Neutrophil (primary cell): ENCODE data around the gene COQ9.
"Not testable (repeated sequence)": the region's sequence is repeated elsewhere in the genome, so short reads cannot be mapped to it uniquely, and the experiment has no call there.

Source experiments
- H3K27ac ChIP-seq: fragments of 200-600 bp; sonication (generic); 2 replicates; pipeline ENCODE4 v1.5.1; 2016; ENCODE audit warnings: mild to moderate bottlenecking, moderate library complexity
- H3K27me3 ChIP-seq: fragments of 200-600 bp; sonication (generic); 2 replicates; pipeline ENCODE4 v1.6.0; 2016; ENCODE audit warnings: mild to moderate bottlenecking
- H3K36me3 ChIP-seq: fragments of 200-600 bp; sonication (generic); 2 replicates; pipeline ENCODE4 v1.5.1; 2017
- H3K4me1 ChIP-seq, 2 experiments: fragments of 200-600 bp in 1 of 2; sonication (generic) in 1 of 2; 1 replicate in 1 of 2; 2 replicates in 1 of 2; pipeline versions ENCODE4 v1.5.1 to v1.6.1; 2013 to 2016; ENCODE audit warnings: low read depth in 1 of 2, low read length in 1 of 2, mild to moderate bottlenecking in 1 of 2, moderate library complexity in 1 of 2; ENCODE audit not compliant: control insufficient read depth in 1 of 2, insufficient read depth in 1 of 2
- H3K4me3 ChIP-seq, 2 experiments: fragments of 200-600 bp in 1 of 2; sonication (generic) in 1 of 2; 1 replicate in 1 of 2; 2 replicates in 1 of 2; pipeline ENCODE4 v1.5.1; 2013 to 2016; ENCODE audit warnings: low read depth in 1 of 2, low read length in 1 of 2, mild to moderate bottlenecking in 1 of 2, moderate library complexity in 1 of 2
- H3K9me3 ChIP-seq: fragments of 200-600 bp; sonication (generic); 2 replicates; pipeline ENCODE4 v1.5.1; 2016
- TF ChIP-seq, protein P1 (sequence below): fragments of 200-600 bp; sonication (generic); IDR thresholded peaks from 2 replicates; pipeline ENCODE4 v1.5.1; 2016; ENCODE audit warnings: antibody characterized with exemption

COQ9 gene

DNA sequence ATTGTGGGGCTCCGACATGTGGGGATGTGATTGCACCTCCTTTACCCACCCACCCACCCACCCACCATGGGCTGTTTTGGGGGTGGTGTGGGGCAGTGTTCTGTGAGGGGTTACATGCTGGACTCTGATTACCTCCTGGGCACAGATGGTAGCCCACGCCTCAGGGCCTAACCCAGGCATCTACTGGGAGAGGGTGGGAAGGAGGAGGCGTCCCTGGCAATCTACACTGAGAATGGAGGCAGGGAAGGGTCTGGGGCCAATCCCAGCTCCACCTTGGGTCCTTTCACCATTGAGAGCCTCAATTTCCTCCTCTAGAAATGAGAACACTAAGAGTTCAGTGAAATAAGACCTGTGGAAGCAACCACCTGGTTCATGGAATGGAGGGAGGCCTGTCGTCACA, 50.8 kb downstream of the COQ9 start:
- Histone ChIP-seq H3K27me3 (no peaks in the 10 kb centered on the region), H3K9me3 (no peaks in the 10 kb centered on the region), H3K27ac (no peak overlapping the region), H3K4me3 (no peak overlapping the region), H3K36me3 (no peaks in the 10 kb centered on the region), H3K4me1 (no peaks in the 10 kb centered on the region)
- TF ChIP-seq, protein P1, sequence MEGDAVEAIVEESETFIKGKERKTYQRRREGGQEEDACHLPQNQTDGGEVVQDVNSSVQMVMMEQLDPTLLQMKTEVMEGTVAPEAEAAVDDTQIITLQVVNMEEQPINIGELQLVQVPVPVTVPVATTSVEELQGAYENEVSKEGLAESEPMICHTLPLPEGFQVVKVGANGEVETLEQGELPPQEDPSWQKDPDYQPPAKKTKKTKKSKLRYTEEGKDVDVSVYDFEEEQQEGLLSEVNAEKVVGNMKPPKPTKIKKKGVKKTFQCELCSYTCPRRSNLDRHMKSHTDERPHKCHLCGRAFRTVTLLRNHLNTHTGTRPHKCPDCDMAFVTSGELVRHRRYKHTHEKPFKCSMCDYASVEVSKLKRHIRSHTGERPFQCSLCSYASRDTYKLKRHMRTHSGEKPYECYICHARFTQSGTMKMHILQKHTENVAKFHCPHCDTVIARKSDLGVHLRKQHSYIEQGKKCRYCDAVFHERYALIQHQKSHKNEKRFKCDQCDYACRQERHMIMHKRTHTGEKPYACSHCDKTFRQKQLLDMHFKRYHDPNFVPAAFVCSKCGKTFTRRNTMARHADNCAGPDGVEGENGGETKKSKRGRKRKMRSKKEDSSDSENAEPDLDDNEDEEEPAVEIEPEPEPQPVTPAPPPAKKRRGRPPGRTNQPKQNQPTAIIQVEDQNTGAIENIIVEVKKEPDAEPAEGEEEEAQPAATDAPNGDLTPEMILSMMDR = no peak

DNA sequence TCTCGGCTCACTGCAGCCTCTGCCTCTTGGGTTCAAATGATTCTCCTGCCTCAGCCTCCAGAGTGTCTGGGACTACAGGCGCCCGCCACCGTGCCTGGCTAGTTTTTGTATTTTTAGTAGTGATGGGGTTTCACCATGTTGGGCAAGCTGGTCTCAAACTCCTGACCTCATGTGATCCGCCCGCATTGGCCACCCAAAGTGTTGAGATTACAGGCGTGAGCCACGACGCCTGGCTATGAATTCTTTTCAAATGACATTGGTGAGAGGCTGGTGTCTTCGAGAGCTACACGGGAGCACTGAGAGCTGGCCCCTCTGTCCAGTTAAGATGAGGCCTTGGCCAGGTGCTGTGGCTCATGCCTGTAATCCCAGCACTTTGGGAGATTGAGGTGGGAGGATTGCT, 52.7 kb downstream of the COQ9 start:
- H3K27ac ChIP-seq, H3K4me3 ChIP-seq, H3K36me3 ChIP-seq, H3K4me1 ChIP-seq, H3K9me3 ChIP-seq, H3K27me3 ChIP-seq: not testable (repeated sequence)

DNA sequence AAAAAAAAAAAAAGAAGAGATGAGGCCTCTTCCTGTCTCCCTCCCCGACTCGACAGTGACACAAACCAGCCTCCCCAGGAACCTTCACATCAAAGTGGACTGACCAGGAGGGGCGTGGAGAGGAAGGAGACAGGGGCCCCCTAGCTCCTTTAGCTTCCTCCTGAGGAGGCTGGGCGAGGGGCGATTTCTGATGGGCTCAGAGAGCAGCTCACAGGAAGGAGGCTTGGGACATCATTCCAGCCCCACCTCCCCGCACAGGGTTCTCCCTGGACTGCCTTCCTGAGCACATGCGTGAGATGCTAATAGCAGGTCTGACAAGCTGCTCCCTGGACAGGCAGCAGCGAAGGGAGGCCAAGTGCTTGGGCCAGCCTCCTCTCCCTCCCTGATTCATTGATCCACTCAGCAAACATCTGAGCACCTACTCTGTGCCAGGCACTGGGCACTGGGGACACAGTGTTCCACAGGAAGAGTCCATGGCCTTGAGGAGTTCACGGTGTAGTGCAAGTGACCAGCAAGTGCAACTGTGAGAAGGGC, 53.4 kb downstream of the COQ9 start:
- Histone ChIP-seq H3K27me3 (no peaks in the 10 kb centered on the region), H3K27ac (no peak overlapping the region), H3K4me1 (no peaks in the 10 kb centered on the region), H3K9me3 (no peaks in the 10 kb centered on the region), H3K4me3 (no peak overlapping the region), H3K36me3 (no peaks in the 10 kb centered on the region)
- TF ChIP-seq, protein P1 = no peak

DNA sequence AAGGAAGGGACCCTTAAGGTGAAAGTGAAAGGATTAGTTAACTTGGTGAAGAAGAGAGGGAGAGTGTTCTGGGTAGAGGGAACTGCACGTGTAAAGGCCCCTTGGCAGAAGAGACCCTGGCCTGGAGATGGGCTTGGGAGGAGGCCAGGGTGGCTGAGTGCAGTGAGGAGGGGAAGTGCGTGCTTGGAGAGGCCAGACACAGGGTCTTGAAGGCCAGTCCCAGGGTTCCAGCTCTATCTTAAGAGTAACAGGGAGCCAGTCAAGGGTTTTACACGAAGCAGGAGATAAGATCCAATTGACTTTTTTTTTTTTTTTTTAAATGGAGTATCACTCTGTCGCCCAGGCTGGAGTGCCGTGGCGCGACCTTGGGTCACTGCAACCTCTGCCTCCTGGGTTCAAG, 54.2 kb downstream of the COQ9 start:
- H3K4me3 ChIP-seq = no peak overlapping the region
- TF ChIP-seq, protein P1 = no peak
- no peaks in the 10 kb centered on the region for H3K4me1 ChIP-seq
- H3K27ac ChIP-seq = no peak overlapping the region
- H3K36me3 ChIP-seq = no peaks in the 10 kb centered on the region
- H3K9me3 ChIP-seq = no peaks in the 10 kb centered on the region
- no peaks in the 10 kb centered on the region for H3K27me3 ChIP-seq

DNA sequence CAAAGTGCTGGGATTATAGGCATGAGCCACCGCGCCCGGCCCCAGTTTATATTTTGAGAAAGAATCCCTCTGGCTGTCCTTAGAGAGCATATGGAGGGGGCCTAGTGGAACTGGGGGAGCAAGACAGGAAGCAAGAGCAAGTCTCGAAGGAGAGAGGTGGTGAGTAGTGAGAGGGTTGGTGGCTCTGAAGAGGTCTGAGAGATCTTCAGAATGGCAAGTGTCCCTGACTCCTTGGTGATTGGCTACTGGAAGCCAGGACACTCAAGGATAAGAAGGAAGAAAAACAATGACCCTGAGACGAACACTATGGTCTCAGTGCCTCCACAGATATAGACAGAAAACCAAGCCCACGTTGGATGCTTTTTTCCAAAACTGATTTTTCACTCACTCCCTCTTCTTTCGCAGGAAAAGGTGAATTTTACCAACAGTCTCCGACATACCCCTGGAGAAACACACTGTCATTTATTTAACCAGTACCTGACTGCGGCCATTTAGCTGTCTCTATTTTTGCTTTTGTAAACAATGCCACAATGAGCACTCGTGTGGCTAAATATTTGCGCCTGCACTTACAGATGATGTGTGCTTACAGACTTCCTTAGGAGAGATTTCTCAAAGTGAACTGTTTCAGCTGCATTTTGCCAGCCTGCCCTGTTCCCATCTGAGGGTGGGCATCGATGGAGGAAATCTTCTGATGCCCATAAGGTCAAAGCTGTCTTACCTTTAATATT, 54.9 kb downstream of the COQ9 start:
- Histone ChIP-seq H3K36me3 (no peaks in the 10 kb centered on the region), H3K4me1 (no peaks in the 10 kb centered on the region), H3K9me3 (no peaks in the 10 kb centered on the region), H3K27me3 (no peaks in the 10 kb centered on the region), H3K27ac (no peak overlapping the region), H3K4me3 (no peak overlapping the region)
- TF ChIP-seq, protein P1 = no peak

DNA sequence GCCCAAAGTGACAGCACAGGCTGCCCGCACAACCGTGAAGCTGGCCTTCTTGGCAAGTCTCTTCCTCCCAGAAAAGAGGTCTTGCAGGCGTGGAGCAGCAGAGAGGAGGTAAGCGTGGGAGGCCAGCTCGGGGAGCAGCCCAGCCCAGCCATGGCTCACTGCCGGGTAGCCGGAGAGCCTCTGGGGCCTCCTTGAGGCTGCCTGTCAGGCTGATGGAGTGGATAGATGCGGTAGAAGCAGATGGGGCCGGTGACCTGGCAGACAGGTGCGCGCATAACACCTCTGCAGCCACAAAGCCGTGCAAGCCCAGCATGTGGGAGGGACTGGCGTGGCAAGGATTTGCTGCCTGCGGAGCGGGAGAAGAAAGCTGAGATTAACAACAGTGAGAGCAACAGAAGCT, 56.1 kb downstream of the COQ9 start:
- H3K27me3 ChIP-seq = no peaks in the 10 kb centered on the region
- no peak overlapping the region for H3K27ac ChIP-seq
- H3K4me1 ChIP-seq = no peaks in the 10 kb centered on the region
- TF ChIP-seq, protein P1 = no peak
- no peak overlapping the region for H3K4me3 ChIP-seq
- H3K9me3 ChIP-seq = no peaks in the 10 kb centered on the region
- no peaks in the 10 kb centered on the region for H3K36me3 ChIP-seq
